GM21786 (cell line): Measurements from ENCODE around the gene ZNF132.
A peak's percentile ranks its signal among the peaks of the same experiment; 100 is the strongest.

ENCODE experiments used
- ATAC-seq: cut with Tn5 transposase; IDR thresholded peaks from one replicate; pipeline ENCODE4 v1.9.1; 2021; ENCODE audit not compliant: unreplicated experiment

ZNF132 gene

DNA sequence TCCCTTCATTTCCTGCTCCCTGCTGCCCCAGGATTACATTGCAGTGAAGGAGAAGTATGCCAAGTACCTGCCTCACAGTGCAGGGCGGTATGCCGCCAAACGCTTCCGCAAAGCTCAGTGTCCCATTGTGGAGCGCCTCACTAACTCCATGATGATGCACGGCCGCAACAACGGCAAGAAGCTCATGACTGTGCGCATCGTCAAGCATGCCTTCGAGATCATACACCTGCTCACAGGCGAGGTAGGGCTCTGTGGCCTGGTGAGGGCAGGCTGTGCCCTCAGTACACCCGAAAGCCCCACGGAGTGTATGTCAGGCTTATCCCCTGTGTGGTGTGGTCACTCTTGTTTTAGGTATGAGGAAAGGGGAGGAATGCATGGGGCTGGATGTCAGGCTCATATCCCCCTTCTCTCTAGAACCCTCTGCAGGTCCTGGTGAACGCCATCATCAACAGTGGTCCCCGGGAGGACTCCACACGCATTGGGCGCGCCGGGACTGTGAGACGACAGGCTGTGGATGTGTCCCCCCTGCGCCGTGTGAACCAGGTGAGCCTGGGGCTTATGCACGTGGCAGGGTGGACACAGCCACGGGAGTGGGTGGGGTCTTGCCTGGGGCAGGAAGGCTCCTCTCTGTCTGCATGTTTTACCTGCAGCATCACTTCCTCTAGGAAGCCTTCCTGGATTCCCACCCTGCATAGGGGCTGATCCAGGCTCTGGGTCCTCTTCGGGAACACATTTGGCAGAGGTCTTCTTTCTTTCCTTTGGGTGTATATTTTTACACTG lies 46.8 kb downstream of the ZNF132 start:
- no peak for ATAC-seq

DNA sequence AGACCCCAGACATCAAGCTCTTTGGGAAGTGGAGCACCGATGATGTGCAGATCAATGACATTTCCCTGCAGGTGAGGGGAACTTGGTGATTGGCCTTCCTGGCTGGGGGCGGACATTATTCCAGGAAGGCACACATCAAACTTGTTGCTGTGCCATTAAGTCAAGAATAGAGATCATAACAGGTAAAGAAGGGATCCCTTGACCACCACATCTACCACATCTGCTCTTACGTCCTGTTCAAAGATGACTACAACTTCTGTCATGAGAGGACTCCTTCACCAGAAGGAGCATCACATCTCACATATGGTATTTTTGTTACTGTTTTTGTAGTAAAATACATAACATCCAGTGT lies 51.8 kb downstream of the ZNF132 start:
- no peak for ATAC-seq

DNA sequence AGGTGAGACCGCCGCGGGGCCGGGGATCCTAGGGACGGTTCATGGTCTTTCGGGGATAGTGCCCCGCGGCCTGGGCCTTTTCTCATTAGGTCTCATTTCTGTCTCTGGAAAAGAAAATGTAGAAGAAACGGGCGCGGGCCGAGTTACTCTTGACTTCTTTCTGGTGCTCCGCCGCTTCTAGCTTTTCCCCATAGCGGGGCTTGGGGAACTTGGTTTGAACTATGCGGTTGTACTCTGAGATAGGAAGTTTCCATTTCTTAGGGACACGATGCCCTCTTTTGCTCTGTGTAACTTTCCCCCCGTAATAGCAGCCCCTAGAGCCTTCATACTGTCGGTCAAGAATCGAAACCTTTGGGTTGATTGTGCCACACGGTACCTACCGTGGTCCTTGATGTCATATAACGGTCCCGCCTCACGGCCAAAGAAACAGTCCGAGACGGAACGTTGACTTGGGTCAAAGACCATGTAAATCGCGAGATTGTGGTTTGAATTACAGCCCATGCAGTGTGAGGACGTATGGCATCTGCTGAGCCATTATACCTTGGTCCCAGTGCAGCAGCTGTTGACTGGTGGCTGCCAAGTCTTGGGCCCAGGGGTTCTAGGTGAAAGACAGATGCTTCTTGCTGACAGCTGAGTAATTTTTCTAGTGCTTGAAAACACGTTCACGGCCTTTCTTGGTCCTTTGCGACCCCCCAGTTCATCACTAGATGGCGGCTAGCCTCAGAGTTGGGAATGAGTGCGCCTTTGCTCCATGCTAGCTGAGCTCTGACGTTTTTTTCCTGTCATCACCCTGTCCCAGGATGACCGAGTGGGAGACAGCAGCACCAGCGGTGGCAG lies 52.4 kb downstream of the ZNF132 start:
- no peak for ATAC-seq

GRCh38 chr19:58386576-58387337 lies 53.2 kb downstream of the ZNF132 start, which contains the start of gene RPS5:
Gene RPS5, plus strand, starts transcription at chr19:58387269. Its CDS starts 869 bp downstream, at chr19:58388138.
- peak; percentile 92 for ATAC-seq

DNA sequence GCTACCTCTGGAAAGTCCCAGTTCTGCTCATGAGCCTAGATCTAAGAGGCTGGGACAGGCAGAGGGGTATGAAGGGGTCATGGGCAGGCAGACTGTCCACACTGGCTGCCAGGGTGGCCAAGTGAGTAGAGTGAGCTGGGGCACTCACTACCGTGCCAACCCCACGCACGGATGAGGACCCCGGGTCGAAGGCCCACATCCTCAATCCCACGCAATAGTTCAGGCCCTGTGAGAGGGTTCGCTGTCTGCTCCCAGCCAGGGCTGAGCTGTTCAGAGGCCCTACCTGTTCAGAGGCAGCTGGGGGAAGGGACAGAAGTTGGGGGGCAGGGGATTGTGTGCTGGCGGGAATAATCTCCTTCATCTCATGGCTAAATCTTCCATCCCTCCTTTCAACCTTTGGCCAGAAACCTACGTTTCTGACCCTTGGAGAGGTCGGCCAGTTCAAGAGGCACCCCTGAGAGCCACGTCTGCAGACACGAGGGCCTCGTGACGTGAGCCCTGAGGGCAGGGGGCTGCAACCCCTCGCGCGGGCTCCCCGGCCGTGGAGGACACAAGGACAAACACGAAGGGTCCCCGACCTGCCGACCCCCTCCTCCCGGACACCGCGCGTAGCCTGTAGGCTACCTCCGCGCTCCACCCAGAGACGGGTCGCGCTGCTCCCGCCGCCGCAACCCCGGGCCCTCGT lies 53.9 kb downstream of the ZNF132 start:
- ATAC-seq, result no peak

- ATAC-seq, result no peak
These were observed 54.6 kb downstream of the ZNF132 start for GRCh38 chr19:58385313-58385890.

DNA sequence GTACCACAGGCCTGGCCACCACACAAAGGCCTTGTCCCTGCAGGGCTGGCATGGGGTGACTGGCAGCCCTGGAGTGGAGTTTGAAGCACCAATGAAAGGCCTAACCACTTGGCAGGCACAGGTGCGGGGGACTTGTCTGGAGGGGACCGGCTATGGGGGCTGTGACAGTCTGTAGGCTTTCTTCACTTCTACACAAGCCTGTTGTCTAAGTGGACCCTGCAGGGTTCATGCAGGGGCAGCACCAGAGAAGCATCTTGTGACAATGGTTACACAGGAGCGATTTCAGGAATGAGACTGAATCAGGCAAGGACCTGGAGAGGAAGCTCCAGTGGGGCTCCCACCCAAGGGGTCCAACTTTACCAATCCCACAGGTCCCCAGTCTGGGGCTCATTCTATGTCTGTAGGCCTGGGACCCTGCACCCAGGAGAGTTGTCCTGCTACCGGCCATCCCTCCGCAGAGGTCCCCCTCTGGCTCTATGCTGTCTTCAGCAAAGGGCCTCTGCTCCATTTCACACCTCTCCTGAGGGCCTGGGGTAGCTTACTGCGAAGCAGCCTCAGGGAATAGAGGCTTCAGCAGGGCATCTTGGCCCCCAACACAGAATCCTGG lies 56.9 kb downstream of the ZNF132 start:
- no peak for ATAC-seq
